WI38 (cell line): ENCODE results near the gene HIRA.

ENCODE experiments used
- H3K4me3 ChIP-seq: 2 replicates; pipeline ENCODE4 v1.5.1; 2011; ENCODE audit warnings: low read depth, mild to moderate bottlenecking, control low read depth, low read length
- TF ChIP-seq, protein P1 (sequence below): IDR thresholded peaks from 2 replicates; pipeline ENCODE4 v1.5.1; 2012; ENCODE audit warnings: low read depth, mild to moderate bottlenecking, control low read depth, low read length

HIRA gene

DNA sequence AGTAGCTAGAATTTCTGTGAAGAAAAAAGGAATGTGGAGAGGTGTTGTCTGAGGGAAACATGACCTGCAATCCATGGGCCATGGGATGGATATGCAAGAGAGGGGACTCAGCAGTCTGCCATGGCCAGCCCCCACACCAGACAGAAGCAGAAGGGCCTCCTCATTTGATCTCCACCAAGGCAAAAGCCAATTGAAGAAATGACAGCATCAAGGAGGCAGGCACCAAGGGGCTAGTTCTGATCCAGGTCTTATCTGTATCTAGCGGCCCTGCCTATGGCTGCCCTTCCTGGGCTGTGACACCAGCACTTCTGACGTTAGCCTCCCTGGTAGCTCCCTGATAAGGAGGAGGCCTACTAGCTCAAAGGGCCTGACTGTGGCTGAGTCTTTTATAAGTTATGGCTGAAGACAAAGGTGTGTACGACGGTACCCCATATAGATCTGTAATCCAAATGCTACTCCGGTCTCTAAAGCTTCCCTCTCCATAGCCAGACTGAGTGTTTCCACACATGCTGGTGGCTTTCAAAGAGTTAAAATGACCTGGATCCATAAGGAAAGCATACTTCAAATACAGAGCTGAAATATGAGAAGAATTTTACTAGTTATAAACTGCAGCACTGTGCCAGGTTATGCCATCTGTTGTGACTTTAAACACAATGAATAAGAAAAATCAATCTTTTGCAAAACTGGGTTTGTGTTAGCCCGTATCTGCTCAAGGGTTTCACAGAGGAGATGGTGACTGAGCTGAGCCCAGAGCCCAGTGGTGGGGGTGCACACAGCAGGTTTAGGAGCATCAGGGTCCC lies 34.4 kb downstream of the HIRA start:
- TF ChIP-seq, protein P1, sequence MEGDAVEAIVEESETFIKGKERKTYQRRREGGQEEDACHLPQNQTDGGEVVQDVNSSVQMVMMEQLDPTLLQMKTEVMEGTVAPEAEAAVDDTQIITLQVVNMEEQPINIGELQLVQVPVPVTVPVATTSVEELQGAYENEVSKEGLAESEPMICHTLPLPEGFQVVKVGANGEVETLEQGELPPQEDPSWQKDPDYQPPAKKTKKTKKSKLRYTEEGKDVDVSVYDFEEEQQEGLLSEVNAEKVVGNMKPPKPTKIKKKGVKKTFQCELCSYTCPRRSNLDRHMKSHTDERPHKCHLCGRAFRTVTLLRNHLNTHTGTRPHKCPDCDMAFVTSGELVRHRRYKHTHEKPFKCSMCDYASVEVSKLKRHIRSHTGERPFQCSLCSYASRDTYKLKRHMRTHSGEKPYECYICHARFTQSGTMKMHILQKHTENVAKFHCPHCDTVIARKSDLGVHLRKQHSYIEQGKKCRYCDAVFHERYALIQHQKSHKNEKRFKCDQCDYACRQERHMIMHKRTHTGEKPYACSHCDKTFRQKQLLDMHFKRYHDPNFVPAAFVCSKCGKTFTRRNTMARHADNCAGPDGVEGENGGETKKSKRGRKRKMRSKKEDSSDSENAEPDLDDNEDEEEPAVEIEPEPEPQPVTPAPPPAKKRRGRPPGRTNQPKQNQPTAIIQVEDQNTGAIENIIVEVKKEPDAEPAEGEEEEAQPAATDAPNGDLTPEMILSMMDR, result no peak
- H3K4me3 ChIP-seq, result no peak overlapping the region

DNA sequence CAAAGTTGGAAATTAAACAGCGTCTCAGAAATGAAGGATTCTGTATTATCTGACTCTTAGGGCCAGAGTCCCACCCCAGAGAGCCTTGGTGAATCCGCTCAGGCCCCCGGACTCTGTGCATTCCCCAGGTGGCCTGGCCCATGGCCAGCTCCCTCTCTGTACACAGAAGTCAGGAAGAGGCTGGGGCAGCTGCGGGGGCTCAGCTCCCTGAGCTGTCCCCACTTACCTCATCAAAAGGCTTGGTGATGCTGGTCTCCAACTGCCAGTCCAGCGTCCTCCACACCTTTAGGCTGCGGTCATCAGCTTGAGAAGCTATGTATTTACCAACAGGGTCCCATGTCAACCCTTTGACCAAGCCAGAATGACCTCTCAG lies 35.0 kb downstream of the HIRA start:
- H3K4me3 ChIP-seq, result no peak overlapping the region
- TF ChIP-seq, protein P1, result no peak

DNA sequence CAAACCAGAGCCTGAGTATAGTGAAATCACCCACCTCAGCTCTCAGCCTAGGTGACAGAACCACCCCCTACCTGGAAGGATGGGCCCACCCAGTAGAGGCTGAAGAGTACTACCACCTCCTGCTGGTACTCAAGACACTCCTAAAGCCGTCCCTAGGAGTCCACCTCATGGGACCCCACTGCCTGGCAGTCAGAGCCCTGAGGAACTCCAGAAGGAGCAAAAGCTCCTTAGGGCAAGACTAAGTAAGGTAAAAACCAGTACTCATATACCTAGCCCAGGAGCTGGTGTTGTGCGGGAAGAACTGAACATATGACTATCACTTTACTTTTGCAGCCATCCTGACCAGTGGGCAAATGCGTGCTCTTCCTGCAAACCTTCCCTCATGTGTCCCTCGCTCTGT lies 36.3 kb downstream of the HIRA start:
- no peak overlapping the region for H3K4me3 ChIP-seq
- TF ChIP-seq, protein P1, result no peak

DNA sequence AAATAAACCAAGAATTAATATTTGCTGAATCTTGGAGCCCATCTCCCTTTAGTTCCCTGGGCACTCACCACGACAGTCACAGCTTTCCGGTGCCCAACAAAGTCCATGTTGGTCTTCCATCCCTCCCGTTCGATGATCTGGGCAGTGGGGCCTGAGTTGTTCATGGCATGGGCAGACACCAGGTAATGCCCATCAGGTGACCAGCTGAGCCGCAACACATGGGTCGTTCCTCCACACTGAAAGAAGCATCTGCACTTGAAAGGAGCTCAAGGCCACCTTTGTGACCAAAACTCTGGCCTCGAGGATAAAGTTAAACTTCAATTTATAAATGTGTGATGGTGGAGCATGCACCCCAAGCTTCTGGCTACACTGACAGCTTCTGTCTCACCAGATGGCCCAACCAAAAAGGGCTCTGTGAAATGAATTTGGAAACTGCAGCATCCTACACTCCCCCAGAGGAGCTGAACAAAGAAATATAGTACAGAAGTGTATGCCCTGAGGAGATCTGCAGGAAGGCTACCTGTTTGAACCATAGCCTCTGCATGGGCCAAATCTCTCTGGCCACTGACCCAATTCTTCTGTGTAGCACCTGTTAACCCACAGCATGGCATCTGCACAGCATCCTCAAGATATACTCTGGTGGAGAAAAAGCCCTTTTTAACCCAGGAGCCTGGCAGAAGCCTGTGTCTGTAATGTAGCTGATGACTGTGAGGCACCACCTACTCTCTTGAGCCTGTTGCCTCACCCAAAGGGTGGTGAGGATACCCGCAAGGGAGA lies 37.1 kb downstream of the HIRA start:
- H3K4me3 ChIP-seq, result no peak overlapping the region
- TF ChIP-seq, protein P1, result no peak

DNA sequence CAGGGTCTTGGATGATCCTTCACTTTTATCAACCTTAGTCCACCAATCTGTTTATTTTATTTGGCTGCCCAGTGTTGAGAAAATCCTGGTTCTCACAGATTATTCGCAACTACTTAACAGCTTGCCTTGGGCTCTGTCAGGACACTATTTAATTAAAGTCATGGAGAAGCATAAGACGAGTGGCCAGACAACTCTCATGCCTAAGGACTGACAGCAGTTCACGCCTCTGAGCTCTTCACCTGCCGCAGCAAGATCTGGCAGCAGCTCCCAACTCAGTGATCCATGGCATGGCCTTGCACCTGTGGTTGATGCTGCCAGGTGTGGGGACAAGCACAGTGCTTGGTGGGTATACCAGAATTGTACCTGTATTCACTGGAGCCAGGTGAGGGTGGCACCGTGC lies 37.8 kb downstream of the HIRA start:
- H3K4me3 ChIP-seq, result no peak overlapping the region
- TF ChIP-seq, protein P1, result no peak

DNA sequence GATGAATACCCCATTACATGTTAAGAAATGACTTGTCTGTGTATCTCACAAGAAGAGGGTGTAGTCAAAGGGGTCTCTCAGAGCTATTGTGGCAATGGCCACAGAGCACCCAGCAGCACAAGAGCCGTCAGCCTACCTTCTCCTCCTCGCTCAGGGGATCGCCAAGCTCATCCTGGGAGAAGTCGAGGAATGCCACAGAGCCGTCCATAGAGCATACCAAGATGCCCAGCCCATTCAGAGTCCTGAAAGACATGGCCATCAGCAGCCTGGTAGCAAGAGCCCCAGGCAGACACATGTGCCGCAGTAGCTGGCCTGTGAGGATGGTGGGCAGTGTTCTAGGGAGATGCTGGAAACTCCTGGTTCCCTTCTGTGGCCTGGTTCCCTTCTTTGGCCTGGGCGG lies 44.0 kb downstream of the HIRA start:
- TF ChIP-seq, protein P1, result no peak
- no peak overlapping the region for H3K4me3 ChIP-seq

DNA sequence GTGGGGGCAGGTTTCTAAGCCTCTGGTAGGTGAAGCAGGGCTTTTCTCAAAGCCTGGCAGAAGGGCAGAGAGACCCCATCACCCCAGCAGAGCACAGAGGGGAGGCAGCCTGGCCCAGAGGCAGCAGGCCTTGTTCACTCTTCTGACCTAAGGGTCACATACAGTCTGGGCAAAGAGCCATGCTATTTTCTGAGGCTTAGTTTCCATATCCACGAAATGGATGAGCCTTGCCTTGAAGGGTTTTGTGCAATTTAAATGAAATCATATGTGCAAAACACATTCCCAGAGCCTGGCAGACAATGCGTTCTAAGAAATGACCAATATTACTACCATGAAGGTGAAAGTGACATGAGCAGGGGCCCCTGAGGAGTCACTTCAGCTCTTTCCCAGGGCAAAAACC lies 44.5 kb downstream of the HIRA start:
- H3K4me3 ChIP-seq, result no peak overlapping the region
- TF ChIP-seq, protein P1, result no peak
